ENCODE results near the gene RASSF10.
"Not testable (repeated sequence)": the region's sequence is repeated elsewhere in the genome, so short reads cannot be mapped to it uniquely, and the experiment has no call there.

RASSF10 gene

GRCh38 chr11:13026722-13027121 is 17.6 kb downstream of the RASSF10 start:
- DNase-seq (ENCODE audit: low read depth): no peak

GRCh38 chr11:13028322-13028721 is 19.2 kb downstream of the RASSF10 start:
- no peak for DNase-seq (ENCODE audit: low read depth)

GRCh38 chr11:13029872-13030271 is 20.8 kb downstream of the RASSF10 start:
- no peak for DNase-seq (ENCODE audit: low read depth)

- DNase-seq (ENCODE audit: low read depth): no peak
Observed at GRCh38 chr11:13030857-13031256, 21.7 kb downstream of the RASSF10 start.

GRCh38 chr11:13031349-13031748 is 22.2 kb downstream of the RASSF10 start:
- no peak for DNase-seq (ENCODE audit: low read depth)

GRCh38 chr11:13033760-13034533 is 24.8 kb downstream of the RASSF10 start:
- no peak for DNase-seq (ENCODE audit: low read depth)

GRCh38 chr11:13035711-13036110 is 26.6 kb downstream of the RASSF10 start:
- DNase-seq (ENCODE audit: low read depth): no peak

- DNase-seq (ENCODE audit: low read depth): no peak
Observed at GRCh38 chr11:13036235-13036634, 27.1 kb downstream of the RASSF10 start.

- DNase-seq (ENCODE audit: low read depth): no peak
Observed at GRCh38 chr11:13038366-13038765, 29.2 kb downstream of the RASSF10 start.

- DNase-seq (ENCODE audit: low read depth): no peak
Observed at GRCh38 chr11:13039126-13039525, 30.0 kb downstream of the RASSF10 start.

- DNase-seq (ENCODE audit: low read depth): no peak
Observed at GRCh38 chr11:13040969-13041561, 31.9 kb downstream of the RASSF10 start.

GRCh38 chr11:13042873-13043342 is 33.8 kb downstream of the RASSF10 start:
- DNase-seq (ENCODE audit: low read depth): no peak

- no peak for DNase-seq (ENCODE audit: low read depth)
Observed at GRCh38 chr11:13043912-13044628, 35.0 kb downstream of the RASSF10 start.

GRCh38 chr11:13045089-13045488 is 36.0 kb downstream of the RASSF10 start:
- not testable (repeated sequence) for DNase-seq (ENCODE audit: low read depth)

- DNase-seq (ENCODE audit: low read depth): no peak
Observed at GRCh38 chr11:13045734-13046133, 36.6 kb downstream of the RASSF10 start.

GRCh38 chr11:13046637-13047570 is 37.8 kb downstream of the RASSF10 start:
- DNase-seq (ENCODE audit: low read depth): no peak

GRCh38 chr11:13047884-13048283 is 38.8 kb downstream of the RASSF10 start:
- DNase-seq (ENCODE audit: low read depth): no peak

- no peak for DNase-seq (ENCODE audit: low read depth)
Observed at GRCh38 chr11:13051257-13051656, 42.1 kb downstream of the RASSF10 start.

GRCh38 chr11:13052130-13052571 is 43.0 kb downstream of the RASSF10 start:
- DNase-seq (ENCODE audit: low read depth): no peak

GRCh38 chr11:13053255-13053917 is 44.3 kb downstream of the RASSF10 start:
- no peak for DNase-seq (ENCODE audit: low read depth)

GRCh38 chr11:13054278-13054677 is 45.2 kb downstream of the RASSF10 start:
- DNase-seq (ENCODE audit: low read depth): no peak
